Testis (tissue), 3 donors: Measurements from ENCODE around the gene KCNH6. TPM values are rescaled to one million over a fixed set of nuclear protein-coding genes. Genes with fewer than 3 reads are reported as not detected.
A peak's percentile ranks its signal among the peaks of the same experiment; 100 is the strongest.

Source experiments
- DNase-seq: peaks from one replicate; pipeline ENCODE4 v3.0.0-alpha.2; 2019
- H3K27ac ChIP-seq, 2 donors: fragments of 200-600 bp; sonication (generic); one replicate each; pipeline ENCODE4 v1.5.1; 2019
- H3K27me3 ChIP-seq: fragments of 200-600 bp; sonication (generic); one replicate; pipeline ENCODE4 v1.5.1; 2019
- H3K36me3 ChIP-seq: fragments of 200-600 bp; sonication (generic); one replicate; pipeline ENCODE4 v1.5.1; 2017; ENCODE audit warnings: low read depth; ENCODE audit errors: missing control alignments
- H3K4me1 ChIP-seq: fragments of 200-600 bp; sonication (generic); one replicate; pipeline ENCODE4 v1.5.1; 2019
- H3K4me3 ChIP-seq, 2 donors: fragments of 200-600 bp; sonication (generic); one replicate each; pipeline ENCODE4 v1.5.1; 2017 to 2019
- H3K9me3 ChIP-seq: fragments of 200-600 bp; sonication (generic); one replicate; pipeline ENCODE4 v1.5.1; 2017
- CTCF ChIP-seq, 3 experiments: fragments of 450-650 bp in 2 of 3; fragments of 200-600 bp in 1 of 3; sonication (generic) in 1 of 3; IDR thresholded peaks; one replicate each; pipeline ENCODE4 v1.5.1; 2016 to 2019; ENCODE audit warnings: antibody characterized with exemption in 3 of 3, mild to moderate bottlenecking in 2 of 3, moderate library complexity in 1 of 3
- POLR2A ChIP-seq: fragments of 450-650 bp; IDR thresholded peaks from one replicate; pipeline ENCODE4 v1.6.1; 2017; ENCODE audit warnings: antibody characterized with exemption, mild to moderate bottlenecking, moderate library complexity
- WGBS, 2 donors: methylation state at CpG; one replicate each; pipeline ENCODE4 v1.1.5; 2018; 5-methylcytosine and 5-hydroxymethylcytosine counted together
- intact Hi-C: fragments of 100-400 bp; cut with DNase I; formaldehyde crosslinking; loops from one replicate; pipeline ENCODE4 v1.15.1; 2023; ENCODE audit warnings: low total_unique reads
- polyA plus RNA-seq: library from polyadenylated mRNA; stranded (reverse); fragments of 350-450 nt; fragmentation: Illumina TruSeq; extraction: RNeasy Lipid Tissue Mini Kit (QIAGEN cat#74804); gene quantifications from one replicate; pipeline ENCODE4 v1.2.3, GENCODE V29; 2014; ENCODE audit warnings: low read depth, low replicate concordance; ENCODE audit not compliant: insufficient read depth
- total RNA-seq, 2 donors: library from RNA; depleted of rRNA; stranded (reverse); fragments of >200 nt; gene quantifications; one replicate each; pipeline ENCODE4 v1.2.3, GENCODE V29; 2016

The KCNH6 gene
- total and polyA plus RNA-seq, 3 donors from 2014 or later, result 0.79 to 1.7 (median 0.99) TPM

GRCh38 chr17:63534816-63535455, 11.8 kb downstream of the KCNH6 start:
- intact Hi-C loops, result loop anchor here (10.0 kb wide), 1 partner anchor 60 kb away; the partner anchor contains the start of gene ACE
- 91 to 93% methylated on average over 13 of the region's 13 CpGs for WGBS, 2 donors
- Histone ChIP-seq H3K9me3 (no peaks in the 10 kb centered on the region), H3K4me1 (peaks cover 11% of the 10 kb centered on the region), H3K36me3 (no peaks in the 10 kb centered on the region), H3K27ac (no peak overlapping the region), H3K27me3 (no peaks in the 10 kb centered on the region), H3K4me3 (no peak overlapping the region)
- DNase-seq, result no peak
- TF ChIP-seq CTCF (IDR thresholded peaks at IDR 0.05), result no peak
- no peak for TF ChIP-seq POLR2A

GRCh38 chr17:63535640-63536039, 12.5 kb downstream of the KCNH6 start:
- Histone ChIP-seq H3K9me3 (no peaks in the 10 kb centered on the region), H3K27me3 (no peaks in the 10 kb centered on the region), H3K4me3 (no peak overlapping the region), H3K27ac (no peak overlapping the region), H3K36me3 (no peaks in the 10 kb centered on the region), H3K4me1 (peaks cover 11% of the 10 kb centered on the region)
- WGBS, 2 donors, result 96 to 98% methylated on average over 9 to 24 of the region's 24 CpGs
- intact Hi-C loops, result loop anchor here (10.0 kb wide), 1 partner anchor 61 kb away; the partner anchor contains the start of gene ACE
- no peak for TF ChIP-seq POLR2A
- TF ChIP-seq CTCF (IDR thresholded peaks at IDR 0.05), result no peak
- no peak for DNase-seq

GRCh38 chr17:63537001-63537400, 13.8 kb downstream of the KCNH6 start:
- no peaks in the 10 kb centered on the region for H3K27me3 ChIP-seq
- WGBS, 2 donors, result 89 to 93% methylated on average over 4 of the region's 4 CpGs
- intact Hi-C loops, result loop anchor here (10.0 kb wide), 1 partner anchor 62 kb away; the partner anchor contains the start of gene ACE

GRCh38 chr17:63537991-63538692, 15.0 kb downstream of the KCNH6 start:
- no peaks in the 10 kb centered on the region for H3K27me3 ChIP-seq
- no peaks in the 10 kb centered on the region for H3K36me3 ChIP-seq
- peaks cover 11% of the 10 kb centered on the region for H3K4me1 ChIP-seq
- no peak overlapping the region for H3K27ac ChIP-seq
- H3K4me3 ChIP-seq, result peak overlapping the region in 1 of 2 donors; percentile 31
- no peak for DNase-seq
- TF ChIP-seq POLR2A, result no peak
- TF ChIP-seq CTCF (IDR thresholded peaks at IDR 0.05), result no peak
- H3K9me3 ChIP-seq, result no peaks in the 10 kb centered on the region
- 3 to 5% methylated on average over 18 to 54 of the region's 62 CpGs for WGBS, 2 donors
- intact Hi-C loops, result loop anchor here (10.0 kb wide), 1 partner anchor 63 kb away; the partner anchor contains the start of gene ACE

More at GRCh38 chr17:63537001-63537400, 13.8 kb downstream of the KCNH6 start:
- H3K9me3 ChIP-seq, result no peaks in the 10 kb centered on the region
- H3K36me3 ChIP-seq, result no peaks in the 10 kb centered on the region
- no peak for DNase-seq
- TF ChIP-seq CTCF (IDR thresholded peaks at IDR 0.05) (no peak), POLR2A (no peak)
- H3K27ac ChIP-seq, result no peak overlapping the region
- peaks cover 11% of the 10 kb centered on the region for H3K4me1 ChIP-seq
- no peak overlapping the region for H3K4me3 ChIP-seq
